Upper lobe of left lung (tissue), 4 donors: ENCODE measurements around the gene DCBLD1.

Experiments
- CTCF ChIP-seq, 6 experiments: fragments of 450-650 bp in 4 of 6; fragments of 200-600 bp in 2 of 6; sonication (generic) in 2 of 6; IDR thresholded peaks; one replicate each; pipeline ENCODE4 v1.5.1; 2016 to 2019; ENCODE audit warnings: antibody characterized with exemption in 6 of 6
- POLR2AphosphoS5 ChIP-seq, 2 donors: sonication (generic); formaldehyde crosslinking; IDR thresholded peaks; one replicate each; pipeline ENCODE4 v1.5.1; 2017; ENCODE audit warnings: antibody characterized with exemption in 2 of 2

- TF ChIP-seq POLR2AphosphoS5 (IDR thresholded peaks at IDR 0.05) (no peak), CTCF (IDR thresholded peaks at IDR 0.05) (no peak)
Observed at GRCh38 chr6:117508450-117508971, 26.0 kb downstream of the DCBLD1 start.
